K562 (cell line): ENCODE data around the gene TACC3. TPM values are rescaled to one million over a fixed set of nuclear protein-coding genes. Genes with fewer than 3 reads are reported as not detected.

Experiments used
- FOSL1 ChIP-seq: fragments of 200-800 bp; sonication (Bioruptor generic); conservative IDR thresholded peaks from 2 replicates; pipeline ENCODE4 v1.6.1; 2016; ENCODE audit warnings: missing genetic modification characterization, missing compliant biosample characterization
- HDAC1 ChIP-seq, 2 experiments: fragments of 450-650 bp; IDR thresholded peaks; 2 replicates each; pipeline ENCODE4 v1.6.1; 2016 to 2017; ENCODE audit warnings: inconsistent platforms in 1 of 2, mild to moderate bottlenecking in 1 of 2, moderate library complexity in 1 of 2
- KAT2B ChIP-seq: IDR thresholded peaks from one replicate; pipeline ENCODE4 v1.6.1; 2012; ENCODE audit warnings: low read depth, mild to moderate bottlenecking, control low read depth, inconsistent platforms, low read length, moderate library complexity
- POLR3G ChIP-seq: IDR thresholded peaks from 2 replicates; pipeline ENCODE4 v1.6.1; 2011; ENCODE audit not compliant: insufficient read length, insufficient replicate concordance; ENCODE audit errors: extremely low read depth
- SRF ChIP-seq, 2 experiments: fragments of 250-450, 450-650 bp in 1 of 2; sonication (Bioruptor Pico) in 1 of 2; sonication (generic) in 1 of 2; formaldehyde crosslinking; IDR thresholded peaks; 2 replicates each; pipeline versions ENCODE4 v1.5.0 to v1.5.1; 2020 to 2022; ENCODE audit warnings: mild to moderate bottlenecking in 1 of 2, missing genetic modification reagents in 1 of 2
- TAF15 ChIP-seq: fragments of 200-400 bp; formaldehyde crosslinking; IDR thresholded peaks from 2 replicates; pipeline ENCODE4 v1.6.1; 2017; ENCODE audit warnings: mild to moderate bottlenecking, low read depth, low read length, moderate library complexity
- TCF3 ChIP-seq: sonication (generic); formaldehyde crosslinking; IDR thresholded peaks from 2 replicates; pipeline ENCODE4 v1.4.0; 2020; ENCODE audit warnings: mild to moderate bottlenecking, missing genetic modification reagents
- XRCC4 ChIP-seq: IDR thresholded peaks from one replicate; pipeline ENCODE4 v1.6.1; 2011; ENCODE audit not compliant: insufficient read depth, insufficient read length; ENCODE audit errors: extremely low read depth
- polyA plus RNA-seq, 8 experiments: library from polyadenylated mRNA; depleted of rRNA in 4 of 8; stranded (reverse) in 5 of 8; unstranded in 3 of 8; fragments of >200 nt; fragmentation: Nextera tagmentation in 2 of 8; fragmentation: Illumina TruSeq in 1 of 8; extraction: Ambion mirVana in 2 of 8; extraction: Trizol in 1 of 8; gene quantifications; 2 replicates each; pipeline versions ENCODE4 v1.2.1 to v1.2.3, GENCODE V29; 2011 to 2014; ENCODE audit warnings: inconsistent platforms in 1 of 8, missing spikeins in 1 of 8
- total RNA-seq, 7 experiments: library from RNA; depleted of rRNA in 6 of 7; stranded (reverse); fragments of >200 nt in 6 of 7; fragmentation: Illumina TruSeq in 2 of 7; extraction: Trizol in 2 of 7; gene quantifications; 2 replicates each; pipeline versions ENCODE4 v1.2.1 to v1.2.3, GENCODE V29; 2011 to 2021; ENCODE audit warnings: low replicate concordance in 1 of 7
- TF ChIP-seq, protein P1 (sequence below): fragments of 250-450 bp; sonication (Bioruptor Pico); IDR thresholded peaks from 2 replicates; pipeline ENCODE4 v1.4.0; 2020; ENCODE audit warnings: mild to moderate bottlenecking

TACC3 gene
- total and polyA plus RNA-seq, 9 of the 15 experiments (the other 6 are each of a cell fraction or from before 2014, with no cell fraction given), result 1.9 to 122 (median 55.6) TPM

DNA sequence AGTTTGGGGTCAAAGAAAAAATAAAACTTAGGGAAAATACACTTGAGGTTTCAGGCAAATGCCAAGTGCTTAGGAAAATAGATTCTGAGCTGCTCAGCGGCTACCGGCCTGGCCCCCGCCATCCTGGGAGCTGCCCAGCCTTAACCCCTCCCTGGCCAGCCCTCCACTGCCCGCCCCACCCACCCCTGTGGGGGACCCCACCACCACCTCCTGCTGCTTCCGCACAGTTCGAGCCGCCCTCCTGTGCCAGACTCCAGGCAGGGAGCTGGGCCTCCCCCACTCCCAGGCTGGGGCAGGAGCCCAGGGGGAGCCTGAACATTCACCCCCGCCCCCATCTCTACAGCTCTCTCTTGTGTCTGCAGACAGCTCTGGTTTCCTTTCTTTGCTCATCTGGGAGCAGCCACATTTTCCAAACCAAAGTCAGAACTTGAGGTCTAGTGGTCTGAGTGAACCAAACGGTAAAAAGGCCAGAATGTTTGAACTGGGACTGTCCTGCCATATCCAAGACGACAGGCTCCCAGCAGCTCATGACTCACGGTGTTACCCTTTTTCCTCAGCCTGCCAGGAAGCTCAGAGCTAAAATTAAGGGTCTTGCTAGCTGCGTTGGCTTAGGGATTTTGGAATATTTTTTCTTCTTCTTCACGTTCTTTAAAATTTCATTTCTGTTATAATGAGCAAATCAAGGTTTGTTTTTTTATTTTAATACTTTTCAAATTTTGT, 67.1 kb downstream of the TACC3 start (continued):
- TF ChIP-seq SRF (CRISPR knock-in tag; IDR thresholded peaks at IDR 0.05), result no peak
- TF ChIP-seq POLR3G, result no peak
- TF ChIP-seq TCF3, result no peak
- TF ChIP-seq, protein P1, sequence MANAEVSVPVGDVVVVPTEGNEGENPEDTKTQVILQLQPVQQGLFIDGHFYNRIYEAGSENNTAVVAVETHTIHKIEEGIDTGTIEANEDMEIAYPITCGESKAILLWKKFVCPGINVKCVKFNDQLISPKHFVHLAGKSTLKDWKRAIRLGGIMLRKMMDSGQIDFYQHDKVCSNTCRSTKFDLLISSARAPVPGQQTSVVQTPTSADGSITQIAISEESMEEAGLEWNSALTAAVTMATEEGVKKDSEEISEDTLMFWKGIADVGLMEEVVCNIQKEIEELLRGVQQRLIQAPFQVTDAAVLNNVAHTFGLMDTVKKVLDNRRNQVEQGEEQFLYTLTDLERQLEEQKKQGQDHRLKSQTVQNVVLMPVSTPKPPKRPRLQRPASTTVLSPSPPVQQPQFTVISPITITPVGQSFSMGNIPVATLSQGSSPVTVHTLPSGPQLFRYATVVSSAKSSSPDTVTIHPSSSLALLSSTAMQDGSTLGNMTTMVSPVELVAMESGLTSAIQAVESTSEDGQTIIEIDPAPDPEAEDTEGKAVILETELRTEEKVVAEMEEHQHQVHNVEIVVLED (CRISPR knock-in tag), result no peak
- TF ChIP-seq TAF15, result no peak
- no peak for TF ChIP-seq XRCC4
- TF ChIP-seq HDAC1 (IDR thresholded peaks at IDR 0.05), result peak in 1 of 2 experiments; percentile 46; a peak in 1 of 4 replicates
- peak; percentile 51; the same call in 1 of the 2 replicates for TF ChIP-seq FOSL1 (tag)
- no peak for TF ChIP-seq KAT2B
